ENCODE measurements around the gene BAZ2A.
A peak's percentile ranks its signal among the peaks of the same experiment; 100 is the strongest.

BAZ2A gene

GRCh38 chr12:56614627-56615026 lies 15.5 kb downstream of the BAZ2A start:
- no peak for DNase-seq (ENCODE audit: low read depth)

GRCh38 chr12:56604355-56604754 lies 25.8 kb downstream of the BAZ2A start:
- H3K4me3 ChIP-seq (ENCODE audit: low read depth, low read length), result no peak overlapping the region
- no peak for DNase-seq (ENCODE audit: low read depth)
- no peak for TF ChIP-seq CTCF (IDR thresholded peaks at IDR 0.05; ENCODE audit: insufficient read depth, low read depth, low read length, missing control alignments)

More at GRCh38 chr12:56614627-56615026, 15.5 kb downstream of the BAZ2A start:
- no peak for TF ChIP-seq CTCF (IDR thresholded peaks at IDR 0.05; ENCODE audit: insufficient read depth, low read depth, low read length, missing control alignments)
- no peak overlapping the region for H3K4me3 ChIP-seq (ENCODE audit: low read depth, low read length)

- no peak overlapping the region for H3K4me3 ChIP-seq (ENCODE audit: low read depth, low read length)
- DNase-seq (ENCODE audit: low read depth), result no peak
- TF ChIP-seq CTCF (IDR thresholded peaks at IDR 0.05; ENCODE audit: insufficient read depth, low read depth, low read length, missing control alignments), result no peak
Observed at GRCh38 chr12:56602239-56602638, 27.9 kb downstream of the BAZ2A start.

- peak; percentile 39 for DNase-seq (ENCODE audit: low read depth)
Observed at GRCh38 chr12:56601503-56601902, 28.6 kb downstream of the BAZ2A start.

GRCh38 chr12:56600753-56601152 lies 29.4 kb downstream of the BAZ2A start:
- DNase-seq (ENCODE audit: low read depth), result no peak
- no peak for TF ChIP-seq CTCF (IDR thresholded peaks at IDR 0.05; ENCODE audit: insufficient read depth, low read depth, low read length, missing control alignments)
- no peak overlapping the region for H3K4me3 ChIP-seq (ENCODE audit: low read depth, low read length)

More at GRCh38 chr12:56601503-56601902, 28.6 kb downstream of the BAZ2A start:
- peak; percentile 20 for TF ChIP-seq CTCF (IDR thresholded peaks at IDR 0.05; ENCODE audit: insufficient read depth, low read depth, low read length, missing control alignments)
- no peak overlapping the region for H3K4me3 ChIP-seq (ENCODE audit: low read depth, low read length)

GRCh38 chr12:56599797-56600196 lies 30.3 kb downstream of the BAZ2A start:
- no peak for DNase-seq (ENCODE audit: low read depth)
- no peak for TF ChIP-seq CTCF (IDR thresholded peaks at IDR 0.05; ENCODE audit: insufficient read depth, low read depth, low read length, missing control alignments)

GRCh38 chr12:56599041-56599440 lies 31.1 kb downstream of the BAZ2A start:
- no peak for TF ChIP-seq CTCF (IDR thresholded peaks at IDR 0.05; ENCODE audit: insufficient read depth, low read depth, low read length, missing control alignments)
- no peak for DNase-seq (ENCODE audit: low read depth)
- no peak overlapping the region for H3K4me3 ChIP-seq (ENCODE audit: low read depth, low read length)

More at GRCh38 chr12:56599797-56600196, 30.3 kb downstream of the BAZ2A start:
- no peak overlapping the region for H3K4me3 ChIP-seq (ENCODE audit: low read depth, low read length)

Measured in GM12865 (cell line).